HG02852 (cell line): ENCODE measurements around the gene HNRNPH2.

Experiments used
- ATAC-seq: cut with Tn5 transposase; IDR thresholded peaks from one replicate; pipeline ENCODE4 v1.9.1; 2021; ENCODE audit warnings: mild to moderate bottlenecking, moderate library complexity; ENCODE audit not compliant: unreplicated experiment

Gene HNRNPH2

GRCh38 chrX:101450961-101451360 is 42.9 kb downstream of the HNRNPH2 start:
- no peak for ATAC-seq

DNA sequence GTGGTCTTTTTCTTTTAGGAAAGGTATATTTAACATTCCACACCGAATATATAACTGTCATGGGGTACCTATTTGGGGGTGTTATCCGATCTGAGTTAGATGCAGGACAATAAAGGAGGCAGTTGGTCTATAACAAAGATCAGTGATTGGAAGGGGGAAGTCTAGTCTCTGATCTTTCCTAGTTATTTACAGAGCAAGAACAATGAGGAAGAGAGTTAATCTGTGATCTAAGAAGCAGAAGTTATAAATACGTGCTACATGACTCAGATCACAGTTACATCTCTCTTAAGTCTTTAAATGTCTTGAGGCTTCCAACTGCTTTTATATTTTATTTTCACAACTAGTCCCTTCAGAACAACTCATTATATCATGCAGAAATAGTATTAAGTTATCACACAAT is 44.0 kb downstream of the HNRNPH2 start:
- no peak for ATAC-seq

DNA sequence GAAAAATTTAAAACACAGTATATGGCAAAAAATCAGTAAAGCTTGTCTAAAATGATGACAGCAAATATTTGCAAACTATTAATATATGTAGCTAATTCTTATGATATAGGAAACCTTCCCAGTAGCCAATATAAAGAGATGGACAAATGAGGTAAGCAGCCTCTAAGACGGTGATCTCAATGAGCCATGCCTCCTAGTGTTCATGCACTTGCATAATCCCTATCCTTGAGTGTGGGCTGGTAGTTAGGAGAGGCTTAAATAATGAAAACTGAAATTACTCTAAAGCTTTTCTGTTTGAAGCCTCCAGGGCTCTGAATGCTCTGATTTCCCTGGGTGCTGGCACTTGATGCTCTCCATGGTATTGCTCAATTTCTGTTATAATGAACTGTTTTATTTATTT is 52.6 kb downstream of the HNRNPH2 start:
- no peak for ATAC-seq

GRCh38 chrX:101462892-101463291 is 54.9 kb downstream of the HNRNPH2 start:
- ATAC-seq = no peak
